Fibroblast of lung (primary cell): ENCODE results near the gene SYT14. TPM values are rescaled to one million over a fixed set of nuclear protein-coding genes. Genes with fewer than 3 reads are reported as not detected.

Source experiments
- DNase-seq, 2 donors: peaks; one replicate each; pipeline versions ENCODE4 v3.0.0 to v3.0.0-alpha.2; 2010; ENCODE audit warnings: low read depth in 2 of 2
- H2AFZ ChIP-seq: 2 replicates; pipeline ENCODE4 v1.5.1; 2012; ENCODE audit warnings: low read length, control low read depth, inconsistent platforms
- H3K27ac ChIP-seq: 2 replicates; pipeline ENCODE4 v1.5.1; 2011; ENCODE audit warnings: low read length, control low read depth; ENCODE audit not compliant: insufficient read depth
- H3K27me3 ChIP-seq: 2 replicates; pipeline ENCODE4 v1.5.1; 2011; ENCODE audit warnings: mild to moderate bottlenecking, low read length; ENCODE audit not compliant: control insufficient read depth, insufficient read depth
- H3K36me3 ChIP-seq: 2 replicates; pipeline ENCODE4 v1.5.1; 2011; ENCODE audit warnings: low read length; ENCODE audit not compliant: control insufficient read depth, insufficient read depth
- H3K4me1 ChIP-seq: 2 replicates; pipeline ENCODE4 v1.5.1; 2011; ENCODE audit warnings: low read length; ENCODE audit not compliant: control insufficient read depth, insufficient read depth; ENCODE audit errors: extremely low read depth
- H3K4me2 ChIP-seq: 2 replicates; pipeline ENCODE4 v1.5.1; 2011; ENCODE audit warnings: low read length, control low read depth; ENCODE audit not compliant: insufficient read depth; ENCODE audit errors: extremely low read depth
- H3K4me3 ChIP-seq, 4 experiments: fragments of 200-600 bp in 1 of 4; sonication (generic) in 1 of 4; replicated peaks in 1 of 4; 2 replicates each; pipeline ENCODE4 v1.5.1; 2011 to 2016; ENCODE audit warnings: low read length in 4 of 4, low read depth in 3 of 4, mild to moderate bottlenecking in 3 of 4, control low read depth in 2 of 4, inconsistent platforms in 1 of 4, mixed read lengths in 1 of 4; ENCODE audit not compliant: insufficient read depth in 1 of 4; ENCODE audit errors: control extremely low read depth in 1 of 4
- H3K79me2 ChIP-seq: 2 replicates; pipeline ENCODE4 v1.5.1; 2012; ENCODE audit warnings: mild to moderate bottlenecking, low read length, inconsistent platforms; ENCODE audit not compliant: control insufficient read depth, insufficient read depth
- H3K9ac ChIP-seq: 2 replicates; pipeline ENCODE4 v1.5.1; 2011; ENCODE audit warnings: mild to moderate bottlenecking, low read length, control low read depth; ENCODE audit not compliant: insufficient read depth
- H3K9me3 ChIP-seq: 2 replicates; pipeline ENCODE4 v1.5.1; 2012; ENCODE audit warnings: low read depth, low read length; ENCODE audit not compliant: control insufficient read depth, insufficient read depth
- H4K20me1 ChIP-seq: 2 replicates; pipeline ENCODE4 v1.5.1; 2011; ENCODE audit warnings: low read length; ENCODE audit not compliant: control insufficient read depth, insufficient read depth; ENCODE audit errors: extremely low read depth
- EZH2 ChIP-seq: IDR thresholded peaks from 2 replicates; pipeline ENCODE4 v1.5.1; 2012; ENCODE audit warnings: low read length, control low read depth, mild to moderate bottlenecking; ENCODE audit errors: missing control alignments
- polyA plus RNA-seq, 2 donors: library from polyadenylated mRNA; depleted of rRNA in 1 of 2; stranded (reverse) in 1 of 2; unstranded in 1 of 2; fragments of >200 nt; gene quantifications; 2 replicates each; pipeline ENCODE4 v1.2.1, GENCODE V29; 2011 to 2012; ENCODE audit warnings: missing spikeins in 1 of 2
- total RNA-seq: library from RNA; depleted of rRNA; stranded (reverse); fragments of >200 nt; gene quantifications from 2 replicates; pipeline ENCODE4 v1.2.1, GENCODE V29; 2014
- TF ChIP-seq, protein P1 (sequence below), 2 donors: IDR thresholded peaks in 1 of 2; conservative IDR thresholded peaks in 1 of 2; 1 replicate in 1 of 2; 2 replicates in 1 of 2; pipeline ENCODE4 v1.5.1; 2011 to 2012; ENCODE audit warnings: low read length in 2 of 2, control low read depth in 1 of 2, inconsistent platforms in 1 of 2, low read depth in 1 of 2, mild to moderate bottlenecking in 1 of 2

The SYT14 gene
- total and polyA plus RNA-seq, 2 donors (not counting 1 experiment from before 2014, with no cell fraction given): 0.84 to 0.99 TPM

- TF ChIP-seq, protein P1, sequence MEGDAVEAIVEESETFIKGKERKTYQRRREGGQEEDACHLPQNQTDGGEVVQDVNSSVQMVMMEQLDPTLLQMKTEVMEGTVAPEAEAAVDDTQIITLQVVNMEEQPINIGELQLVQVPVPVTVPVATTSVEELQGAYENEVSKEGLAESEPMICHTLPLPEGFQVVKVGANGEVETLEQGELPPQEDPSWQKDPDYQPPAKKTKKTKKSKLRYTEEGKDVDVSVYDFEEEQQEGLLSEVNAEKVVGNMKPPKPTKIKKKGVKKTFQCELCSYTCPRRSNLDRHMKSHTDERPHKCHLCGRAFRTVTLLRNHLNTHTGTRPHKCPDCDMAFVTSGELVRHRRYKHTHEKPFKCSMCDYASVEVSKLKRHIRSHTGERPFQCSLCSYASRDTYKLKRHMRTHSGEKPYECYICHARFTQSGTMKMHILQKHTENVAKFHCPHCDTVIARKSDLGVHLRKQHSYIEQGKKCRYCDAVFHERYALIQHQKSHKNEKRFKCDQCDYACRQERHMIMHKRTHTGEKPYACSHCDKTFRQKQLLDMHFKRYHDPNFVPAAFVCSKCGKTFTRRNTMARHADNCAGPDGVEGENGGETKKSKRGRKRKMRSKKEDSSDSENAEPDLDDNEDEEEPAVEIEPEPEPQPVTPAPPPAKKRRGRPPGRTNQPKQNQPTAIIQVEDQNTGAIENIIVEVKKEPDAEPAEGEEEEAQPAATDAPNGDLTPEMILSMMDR (conservative IDR thresholded peaks at IDR 0.05 in 1 of 2, IDR thresholded peaks at IDR 0.05 in 1 of 2; ENCODE audit: low read depth in 1 of 2, low read length in 2 of 2): no peak
- Histone ChIP-seq H3K4me3 (no peak overlapping the region), H3K27ac (no peak overlapping the region), H3K9ac (no peak overlapping the region), H3K27me3 (peaks cover 3% of the 10 kb centered on the region), H3K4me1 (peaks cover 3% of the 10 kb centered on the region), H3K4me2 (no peak overlapping the region), H4K20me1 (no peaks in the 10 kb centered on the region), H2AFZ (no peak overlapping the region), H3K9me3 (no peaks in the 10 kb centered on the region), H3K36me3 (no peaks in the 10 kb centered on the region), H3K79me2 (no peaks in the 10 kb centered on the region)
- peak; percentile 40 to 46 for DNase-seq
Observed at GRCh38 chr1:209890641-209891330, 47.2 kb upstream of the SYT14 start.

GRCh38 chr1:209893751-209894150 is 44.3 kb upstream of the SYT14 start:
- no peaks in the 10 kb centered on the region for H4K20me1 ChIP-seq
- no peak overlapping the region for H3K9ac ChIP-seq
- no peak overlapping the region for H3K4me2 ChIP-seq
- no peaks in the 10 kb centered on the region for H3K9me3 ChIP-seq
- no peak for DNase-seq
- TF ChIP-seq, protein P1 (conservative IDR thresholded peaks at IDR 0.05 in 1 of 2, IDR thresholded peaks at IDR 0.05 in 1 of 2; ENCODE audit: low read depth in 1 of 2, low read length in 2 of 2): no peak
- TF ChIP-seq EZH2: no peak
- H3K27me3 ChIP-seq: no peaks in the 10 kb centered on the region
- H3K36me3 ChIP-seq: no peaks in the 10 kb centered on the region
- H3K4me3 ChIP-seq: no peak overlapping the region
- H3K4me1 ChIP-seq: peaks cover 3% of the 10 kb centered on the region
- no peak overlapping the region for H3K27ac ChIP-seq
- H2AFZ ChIP-seq: no peak overlapping the region
- no peaks in the 10 kb centered on the region for H3K79me2 ChIP-seq

DNA sequence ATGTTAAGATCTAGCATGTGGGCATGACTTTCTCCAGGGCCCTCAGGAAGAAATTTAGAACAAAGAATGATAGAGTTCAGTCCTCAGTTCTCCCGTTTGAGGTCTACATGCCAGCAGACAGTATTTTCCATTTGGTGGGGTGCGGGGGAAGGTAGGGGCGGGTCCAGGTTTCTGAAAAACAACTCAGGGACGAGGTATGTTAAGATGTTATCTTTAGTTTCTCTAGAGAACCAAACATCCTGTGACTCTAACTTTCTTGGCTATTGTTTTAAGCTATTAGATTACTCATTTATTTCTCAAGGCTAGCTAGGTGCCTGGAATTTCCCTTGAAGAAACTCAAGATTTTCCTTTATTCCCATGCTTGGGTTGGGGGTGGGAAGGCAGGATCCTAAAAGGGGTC is 42.3 kb upstream of the SYT14 start:
- Histone ChIP-seq H2AFZ (no peak overlapping the region), H3K36me3 (no peaks in the 10 kb centered on the region), H3K4me1 (peaks cover 1% of the 10 kb centered on the region), H3K9me3 (no peaks in the 10 kb centered on the region), H3K4me2 (no peak overlapping the region), H3K79me2 (no peaks in the 10 kb centered on the region), H3K27me3 (no peaks in the 10 kb centered on the region), H3K4me3 (no peak overlapping the region), H4K20me1 (no peaks in the 10 kb centered on the region), H3K27ac (no peak overlapping the region), H3K9ac (no peak overlapping the region)
- DNase-seq: peak; percentile 14 to 95
- no peak for TF ChIP-seq EZH2
- TF ChIP-seq, protein P1 (conservative IDR thresholded peaks at IDR 0.05 in 1 of 2, IDR thresholded peaks at IDR 0.05 in 1 of 2; ENCODE audit: low read depth in 1 of 2, low read length in 2 of 2): no peak
